ENCODE results near the gene MAT1A. TPM values are rescaled to one million over a fixed set of nuclear protein-coding genes. Genes with fewer than 3 reads are reported as not detected.

The MAT1A gene
- total RNA-seq, 2 donors from 2014 or later, result not detected

- Histone ChIP-seq H3K27ac (no peak overlapping the region), H3K36me3 (no peaks in the 10 kb centered on the region), H3K4me3 (no peak overlapping the region), H3K27me3 (replicated peaks; ENCODE audit: insufficient read depth) (no peaks in the 10 kb centered on the region), H3K9me3 (no peaks in the 10 kb centered on the region), H3K4me1 (ENCODE audit: control insufficient read depth in 1 of 2, low read depth in 2 of 2) (no peaks in the 10 kb centered on the region)
- DNase-seq (ENCODE audit: low spot score) (no peak), ATAC-seq (ENCODE audit: insufficient number of reproducible peaks, low FRiP score, low read depth) (no peak)
- TF ChIP-seq CTCF (IDR thresholded peaks at IDR 0.05), result no peak
Measured at GRCh38 chr10:80283119-80283518, 6.3 kb downstream of the MAT1A start.

GRCh38 chr10:80281784-80282765 lies 7.4 kb downstream of the MAT1A start:
- no peaks in the 10 kb centered on the region for H3K36me3 ChIP-seq
- DNase-seq (ENCODE audit: low spot score), result no peak
- H3K9me3 ChIP-seq, result no peaks in the 10 kb centered on the region
- TF ChIP-seq CTCF (IDR thresholded peaks at IDR 0.05), result no peak
- no peak for ATAC-seq (ENCODE audit: insufficient number of reproducible peaks, low FRiP score, low read depth)
- H3K27ac ChIP-seq, result no peak overlapping the region
- H3K4me1 ChIP-seq (ENCODE audit: control insufficient read depth in 1 of 2, low read depth in 2 of 2), result no peaks in the 10 kb centered on the region
- H3K27me3 ChIP-seq (replicated peaks; ENCODE audit: insufficient read depth), result no peaks in the 10 kb centered on the region
- no peak overlapping the region for H3K4me3 ChIP-seq

GRCh38 chr10:80281292-80281691 lies 8.2 kb downstream of the MAT1A start:
- ATAC-seq (ENCODE audit: insufficient number of reproducible peaks, low FRiP score, low read depth), result no peak
- DNase-seq (ENCODE audit: low spot score), result no peak
- Histone ChIP-seq H3K36me3 (no peaks in the 10 kb centered on the region), H3K27ac (no peak overlapping the region), H3K27me3 (replicated peaks; ENCODE audit: insufficient read depth) (no peaks in the 10 kb centered on the region), H3K4me1 (ENCODE audit: control insufficient read depth in 1 of 2, low read depth in 2 of 2) (no peaks in the 10 kb centered on the region), H3K4me3 (no peak overlapping the region), H3K9me3 (no peaks in the 10 kb centered on the region)
- no peak for TF ChIP-seq CTCF (IDR thresholded peaks at IDR 0.05)

GRCh38 chr10:80280071-80280800 lies 9.2 kb downstream of the MAT1A start:
- no peaks in the 10 kb centered on the region for H3K4me1 ChIP-seq (ENCODE audit: control insufficient read depth in 1 of 2, low read depth in 2 of 2)
- no peak overlapping the region for H3K4me3 ChIP-seq
- TF ChIP-seq CTCF (IDR thresholded peaks at IDR 0.05), result no peak
- DNase-seq (ENCODE audit: low spot score) (no peak), ATAC-seq (ENCODE audit: insufficient number of reproducible peaks, low FRiP score, low read depth) (no peak)
- no peak overlapping the region for H3K27ac ChIP-seq
- H3K36me3 ChIP-seq, result no peaks in the 10 kb centered on the region
- H3K9me3 ChIP-seq, result no peaks in the 10 kb centered on the region
- H3K27me3 ChIP-seq (replicated peaks; ENCODE audit: insufficient read depth), result no peaks in the 10 kb centered on the region

- H3K27me3 ChIP-seq (replicated peaks; ENCODE audit: insufficient read depth), result no peaks in the 10 kb centered on the region
- TF ChIP-seq CTCF (IDR thresholded peaks at IDR 0.05), result no peak
- H3K4me1 ChIP-seq (ENCODE audit: control insufficient read depth in 1 of 2, low read depth in 2 of 2), result no peaks in the 10 kb centered on the region
- H3K27ac ChIP-seq, result no peak overlapping the region
- no peak for ATAC-seq (ENCODE audit: insufficient number of reproducible peaks, low FRiP score, low read depth)
- no peak overlapping the region for H3K4me3 ChIP-seq
- no peaks in the 10 kb centered on the region for H3K9me3 ChIP-seq
- DNase-seq (ENCODE audit: low spot score), result no peak
- no peaks in the 10 kb centered on the region for H3K36me3 ChIP-seq
Measured at GRCh38 chr10:80279146-80279545, 10.3 kb downstream of the MAT1A start.
